Type B pancreatic cell (in vitro differentiated cells): Measurements from ENCODE around the gene RASGEF1B. TPM values are rescaled to one million over a fixed set of nuclear protein-coding genes. Genes with fewer than 3 reads are reported as not detected.
A peak's percentile ranks its signal among the peaks of the same experiment; 100 is the strongest.

Experiments
- DNase-seq: peaks from one replicate; pipeline ENCODE4 v3.0.0; 2021; ENCODE audit warnings: mixed read lengths; ENCODE audit not compliant: unreplicated experiment; ENCODE audit errors: extremely low spot score
- H3K27ac Mint-ChIP-seq: 2 replicates; pipeline ENCODE4 v1.8.0; 2021; ENCODE audit warnings: mild to moderate bottlenecking, mixed read lengths
- H3K27me3 Mint-ChIP-seq: 2 replicates; pipeline ENCODE4 v1.8.0; 2021; ENCODE audit warnings: mixed read lengths
- H3K36me3 Mint-ChIP-seq: 2 replicates; pipeline ENCODE4 v1.8.0; 2021; ENCODE audit warnings: mixed read lengths
- H3K4me1 Mint-ChIP-seq: one replicate; pipeline ENCODE4 v1.8.0; 2021; ENCODE audit warnings: mixed read lengths; ENCODE audit not compliant: unreplicated experiment
- H3K4me3 Mint-ChIP-seq: 2 replicates; pipeline ENCODE4 v1.8.0; 2021; ENCODE audit warnings: mild to moderate bottlenecking, mixed read lengths
- H3K9me3 Mint-ChIP-seq: 2 replicates; pipeline ENCODE4 v1.8.0; 2021; ENCODE audit warnings: mixed read lengths
- total RNA-seq: library from RNA; stranded (reverse); gene quantifications from 2 replicates; pipeline ENCODE4 v1.2.1, GENCODE V29; 2021; ENCODE audit warnings: low replicate concordance
- TF ChIP-seq, protein P1 (sequence below): fragments of 200-600 bp; sonication (generic); conservative IDR thresholded peaks from 2 replicates; pipeline ENCODE4 v1.5.0; 2021; ENCODE audit warnings: antibody characterized with exemption, mild to moderate bottlenecking

Gene RASGEF1B
- total RNA-seq, 1 donor from 2014 or later, result 11.0 TPM

DNA sequence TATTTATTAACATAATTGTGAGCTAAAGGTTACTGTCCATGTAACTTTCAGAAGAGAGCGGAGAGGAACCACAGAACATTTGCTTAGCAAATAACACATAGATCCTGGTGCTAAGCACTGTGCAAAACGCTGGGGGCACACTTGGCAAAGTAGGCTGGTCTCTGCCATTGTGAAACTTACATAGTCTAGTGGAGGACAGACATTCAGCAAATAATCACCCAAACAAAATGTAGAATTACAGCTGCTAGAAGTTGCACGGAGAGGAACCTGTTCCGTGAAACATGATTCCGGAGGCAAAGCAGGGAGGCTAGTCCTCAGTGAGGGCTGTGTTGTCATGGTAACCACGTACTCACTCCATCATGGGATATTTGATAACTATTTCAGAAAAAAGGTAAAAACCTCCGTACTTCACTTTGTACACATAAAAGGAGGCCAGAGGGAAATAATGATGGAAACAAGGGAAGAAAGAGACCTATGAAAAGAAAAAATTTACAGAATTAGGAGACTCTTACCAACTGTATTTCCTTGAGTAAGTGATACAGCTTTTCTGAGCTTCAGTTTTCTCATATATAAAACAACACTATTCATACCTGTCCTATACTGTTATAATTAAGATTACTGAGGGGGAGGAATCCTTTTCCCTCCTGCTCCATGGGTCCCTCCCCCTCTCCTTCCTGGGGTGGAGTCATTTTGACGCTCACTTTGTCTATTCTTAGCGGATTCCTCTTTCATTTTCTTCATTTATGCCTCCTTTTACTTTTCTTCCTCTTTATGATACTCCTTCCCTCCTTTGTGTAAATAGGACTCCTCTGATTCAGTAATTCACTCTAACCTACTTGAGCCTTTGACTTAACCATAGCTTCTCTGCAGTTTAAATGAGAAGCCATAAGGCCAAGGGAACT, 825 bp upstream of the RASGEF1B start:
- Mint-ChIP-seq H3K9me3 (no peaks in the 10 kb centered on the region), H3K36me3 (no peaks in the 10 kb centered on the region), H3K4me1 (peaks cover 18% of the 10 kb centered on the region), H3K27me3 (peaks cover 28% of the 10 kb centered on the region), H3K27ac (peak overlapping the region; percentile 92), H3K4me3 (peak overlapping the region; percentile 90)
- TF ChIP-seq, protein P1, sequence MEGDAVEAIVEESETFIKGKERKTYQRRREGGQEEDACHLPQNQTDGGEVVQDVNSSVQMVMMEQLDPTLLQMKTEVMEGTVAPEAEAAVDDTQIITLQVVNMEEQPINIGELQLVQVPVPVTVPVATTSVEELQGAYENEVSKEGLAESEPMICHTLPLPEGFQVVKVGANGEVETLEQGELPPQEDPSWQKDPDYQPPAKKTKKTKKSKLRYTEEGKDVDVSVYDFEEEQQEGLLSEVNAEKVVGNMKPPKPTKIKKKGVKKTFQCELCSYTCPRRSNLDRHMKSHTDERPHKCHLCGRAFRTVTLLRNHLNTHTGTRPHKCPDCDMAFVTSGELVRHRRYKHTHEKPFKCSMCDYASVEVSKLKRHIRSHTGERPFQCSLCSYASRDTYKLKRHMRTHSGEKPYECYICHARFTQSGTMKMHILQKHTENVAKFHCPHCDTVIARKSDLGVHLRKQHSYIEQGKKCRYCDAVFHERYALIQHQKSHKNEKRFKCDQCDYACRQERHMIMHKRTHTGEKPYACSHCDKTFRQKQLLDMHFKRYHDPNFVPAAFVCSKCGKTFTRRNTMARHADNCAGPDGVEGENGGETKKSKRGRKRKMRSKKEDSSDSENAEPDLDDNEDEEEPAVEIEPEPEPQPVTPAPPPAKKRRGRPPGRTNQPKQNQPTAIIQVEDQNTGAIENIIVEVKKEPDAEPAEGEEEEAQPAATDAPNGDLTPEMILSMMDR, result peak; percentile 63
- no peak for DNase-seq

DNA sequence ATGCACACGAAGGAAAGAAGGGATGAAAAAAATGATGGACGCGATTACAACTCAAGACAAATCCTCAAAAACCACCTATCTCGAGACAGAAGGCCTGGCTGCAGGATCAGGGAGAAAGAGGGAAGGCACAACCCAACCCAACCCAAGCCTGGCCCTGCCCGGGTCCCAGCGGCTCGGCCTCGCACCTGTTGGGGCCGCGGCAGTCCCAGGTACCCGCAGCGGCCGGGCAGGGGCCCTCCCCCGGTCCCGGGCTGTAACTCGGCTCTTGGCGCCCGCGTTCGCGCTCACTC, 464 bp downstream of the RASGEF1B start:
- H3K4me1 Mint-ChIP-seq, result peaks cover 25% of the 10 kb centered on the region
- TF ChIP-seq, protein P1, result no peak
- peak overlapping the region; percentile 93 for H3K4me3 Mint-ChIP-seq
- H3K27ac Mint-ChIP-seq, result peak overlapping the region; percentile 86
- no peak for DNase-seq
- peaks cover 26% of the 10 kb centered on the region for H3K27me3 Mint-ChIP-seq
- H3K9me3 Mint-ChIP-seq, result no peaks in the 10 kb centered on the region
- no peaks in the 10 kb centered on the region for H3K36me3 Mint-ChIP-seq

DNA sequence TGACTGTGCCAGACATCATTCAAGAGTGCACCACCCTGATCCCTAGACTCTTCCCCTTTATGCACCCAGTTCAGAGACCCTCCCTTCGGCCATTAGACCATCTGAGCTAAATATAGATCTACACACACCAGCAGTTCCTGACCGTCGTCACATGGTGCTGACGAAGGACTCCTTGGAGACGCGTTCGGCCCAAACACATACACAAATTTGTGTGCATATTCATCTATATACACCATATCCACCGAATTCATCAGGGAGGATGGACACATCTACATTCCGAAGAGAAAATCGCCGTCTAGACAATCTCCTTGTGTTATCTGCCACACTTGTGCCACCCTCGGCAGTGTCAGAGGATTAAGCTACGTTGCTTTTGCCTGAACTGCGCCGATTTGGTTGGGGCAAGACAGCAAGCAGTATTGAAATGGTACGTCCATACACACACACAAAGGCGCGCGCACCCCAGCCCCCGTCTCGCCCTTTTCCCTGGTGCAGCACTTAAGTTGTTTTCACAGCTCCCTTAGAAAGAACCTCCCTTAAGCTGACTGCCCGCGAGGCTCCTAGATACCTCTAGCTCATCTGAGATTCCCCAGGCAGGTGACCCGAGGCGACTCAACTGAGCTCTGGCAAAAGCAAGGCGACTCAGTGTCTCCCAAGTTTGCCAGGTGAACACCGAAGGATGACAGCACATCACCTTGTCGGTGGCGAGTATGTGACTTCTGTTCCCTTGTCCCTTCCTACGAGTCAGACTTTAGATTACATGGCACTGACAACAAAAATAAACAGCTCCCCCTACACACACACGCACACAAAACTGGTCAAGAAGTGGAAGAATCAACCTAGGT, 1.0 kb downstream of the RASGEF1B start:
- TF ChIP-seq, protein P1, result no peak
- DNase-seq, result no peak
- no peaks in the 10 kb centered on the region for H3K9me3 Mint-ChIP-seq
- peak overlapping the region; percentile 93 for H3K4me3 Mint-ChIP-seq
- no peaks in the 10 kb centered on the region for H3K36me3 Mint-ChIP-seq
- H3K27me3 Mint-ChIP-seq, result peaks cover 21% of the 10 kb centered on the region
- H3K4me1 Mint-ChIP-seq, result peaks cover 30% of the 10 kb centered on the region
- peak overlapping the region; percentile 86 for H3K27ac Mint-ChIP-seq

DNA sequence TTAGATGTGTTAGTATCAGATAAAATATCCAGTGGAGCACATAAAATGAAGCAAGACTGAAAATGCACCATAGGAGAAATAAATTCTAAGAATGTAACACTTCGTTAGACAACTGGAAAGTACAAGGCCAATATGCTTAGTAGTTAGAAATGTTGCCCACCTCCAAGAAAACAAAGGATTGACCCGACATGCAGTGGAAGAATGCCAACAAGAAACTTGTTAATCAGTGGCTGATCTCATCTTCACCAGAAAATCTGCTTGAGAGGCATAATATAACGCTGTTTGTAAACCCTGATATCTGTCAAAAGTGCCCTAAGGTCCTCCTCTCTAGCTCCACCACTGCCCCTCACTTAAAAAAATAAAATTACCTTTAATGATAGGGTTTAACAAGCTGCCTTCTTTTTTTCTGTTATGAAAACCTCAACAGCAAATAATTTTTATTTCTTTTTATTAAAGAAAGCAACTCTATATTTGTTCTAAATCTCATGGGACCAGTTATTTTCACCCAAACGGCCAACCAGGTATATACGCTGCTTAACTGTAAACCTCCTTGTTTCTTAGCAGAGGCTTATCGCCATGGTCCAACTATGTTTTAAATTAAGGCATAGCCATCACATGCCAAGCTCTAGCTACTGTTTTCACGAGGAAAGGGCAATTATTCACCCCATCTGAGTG, 1.8 kb downstream of the RASGEF1B start:
- TF ChIP-seq, protein P1, result no peak
- Mint-ChIP-seq H3K9me3 (no peaks in the 10 kb centered on the region), H3K4me1 (peaks cover 38% of the 10 kb centered on the region), H3K4me3 (peak overlapping the region; percentile 93), H3K27ac (peak overlapping the region; percentile 86), H3K36me3 (no peaks in the 10 kb centered on the region), H3K27me3 (peaks cover 19% of the 10 kb centered on the region)
- DNase-seq, result no peak

DNA sequence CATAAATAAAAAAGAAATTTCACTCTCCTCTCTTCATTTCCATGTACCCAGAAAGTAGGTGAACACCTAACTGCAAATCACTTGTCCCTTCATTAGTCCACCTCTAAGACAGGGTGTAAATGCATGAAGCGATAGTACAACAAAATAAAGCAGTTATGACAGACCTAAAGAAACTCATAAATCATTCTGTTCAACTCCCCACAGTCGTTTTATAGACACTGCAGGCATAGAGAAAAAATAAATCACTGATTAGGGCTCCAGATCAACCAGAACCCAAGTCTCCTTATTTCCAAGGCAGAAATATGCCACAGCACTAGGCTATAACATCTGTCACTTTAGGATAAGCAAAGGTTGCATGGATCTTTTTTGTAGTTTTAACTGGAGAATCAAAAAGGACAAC, 3.0 kb downstream of the RASGEF1B start:
- Mint-ChIP-seq H3K36me3 (no peaks in the 10 kb centered on the region), H3K27me3 (peaks cover 16% of the 10 kb centered on the region), H3K9me3 (no peaks in the 10 kb centered on the region), H3K4me1 (peaks cover 44% of the 10 kb centered on the region), H3K27ac (no peak overlapping the region), H3K4me3 (peak overlapping the region; percentile 55)
- no peak for DNase-seq
- TF ChIP-seq, protein P1, result no peak
